NCI-H69 (cell line): ENCODE data around the gene WDR81.
A peak's percentile ranks its signal among the peaks of the same experiment; 100 is the strongest.
"Not testable (repeated sequence)": the region's sequence is repeated elsewhere in the genome, so short reads cannot be mapped to it uniquely, and the experiment has no call there.

Experiments used
- DNase-seq: peaks from one replicate; lab custom pipeline; 2025; lab: John Stamatoyannopoulos, UW

The WDR81 gene

GRCh38 chr17:1730326-1731193 is 6.1 kb downstream of the WDR81 start:
- no peak for DNase-seq

- DNase-seq: no peak
Measured at GRCh38 chr17:1731194-1731506, 6.6 kb downstream of the WDR81 start.

- no peak for DNase-seq
Measured at GRCh38 chr17:1732241-1732832, 7.8 kb downstream of the WDR81 start.

DNA sequence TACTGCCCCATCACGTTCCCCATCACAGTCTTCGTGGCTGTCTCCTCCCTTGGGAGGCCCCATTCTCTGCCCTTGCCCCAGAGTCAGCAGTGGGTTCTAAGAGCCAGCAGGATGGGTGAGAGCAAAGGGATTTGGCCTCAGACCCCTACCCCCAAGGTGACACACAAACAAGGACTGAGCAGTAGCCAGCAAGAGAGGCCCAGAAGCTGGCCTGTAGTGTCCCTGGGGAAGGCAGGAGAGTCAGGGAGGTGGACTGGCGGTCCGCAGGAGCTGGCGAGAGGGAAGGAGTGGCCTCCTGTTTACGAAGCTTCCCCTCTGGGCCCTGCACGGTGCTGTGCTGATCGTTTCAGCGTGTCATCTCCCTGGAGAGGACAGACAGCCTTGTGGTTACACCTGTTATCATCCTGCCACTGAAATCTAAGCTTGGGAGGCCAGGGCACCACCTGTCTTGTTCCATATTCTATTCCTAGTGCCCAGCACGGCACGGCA is 8.4 kb downstream of the WDR81 start:
- no peak for DNase-seq

DNA sequence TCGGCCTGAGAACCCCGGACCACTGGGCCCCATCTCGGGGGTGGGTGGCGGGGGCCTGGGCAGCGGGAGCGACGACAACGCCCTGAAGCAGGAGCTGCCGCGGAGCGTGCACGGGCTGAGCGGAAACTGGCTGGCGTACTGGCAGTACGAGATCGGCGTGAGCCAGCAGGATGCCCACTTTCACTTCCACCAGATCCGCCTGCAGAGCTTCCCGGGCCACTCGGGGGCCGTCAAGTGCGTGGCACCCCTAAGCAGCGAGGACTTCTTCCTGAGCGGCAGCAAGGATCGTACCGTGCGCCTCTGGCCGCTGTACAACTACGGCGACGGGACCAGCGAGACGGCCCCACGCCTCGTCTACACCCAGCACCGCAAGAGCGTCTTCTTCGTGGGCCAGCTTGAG is 9.3 kb downstream of the WDR81 start:
- DNase-seq: no peak

DNA sequence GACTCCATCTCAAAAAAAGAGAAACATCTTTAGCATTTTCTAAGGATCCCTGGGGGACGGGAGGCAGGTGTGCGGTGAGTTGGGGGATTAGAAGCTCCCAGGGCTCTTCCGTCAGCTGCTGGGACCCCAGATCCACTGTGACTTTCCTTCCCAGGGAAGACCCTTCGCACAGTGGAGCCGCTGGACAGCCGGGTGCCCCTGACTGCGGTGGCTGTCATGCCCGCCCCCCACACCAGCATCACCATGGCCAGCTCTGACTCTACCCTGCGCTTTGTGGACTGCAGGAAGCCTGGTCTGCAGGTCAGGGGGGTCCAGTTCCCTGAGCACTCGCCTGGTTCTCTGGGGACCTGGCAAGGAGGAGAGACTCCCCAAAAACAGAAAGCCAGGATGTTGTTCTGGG is 10.9 kb downstream of the WDR81 start:
- DNase-seq: no peak

DNA sequence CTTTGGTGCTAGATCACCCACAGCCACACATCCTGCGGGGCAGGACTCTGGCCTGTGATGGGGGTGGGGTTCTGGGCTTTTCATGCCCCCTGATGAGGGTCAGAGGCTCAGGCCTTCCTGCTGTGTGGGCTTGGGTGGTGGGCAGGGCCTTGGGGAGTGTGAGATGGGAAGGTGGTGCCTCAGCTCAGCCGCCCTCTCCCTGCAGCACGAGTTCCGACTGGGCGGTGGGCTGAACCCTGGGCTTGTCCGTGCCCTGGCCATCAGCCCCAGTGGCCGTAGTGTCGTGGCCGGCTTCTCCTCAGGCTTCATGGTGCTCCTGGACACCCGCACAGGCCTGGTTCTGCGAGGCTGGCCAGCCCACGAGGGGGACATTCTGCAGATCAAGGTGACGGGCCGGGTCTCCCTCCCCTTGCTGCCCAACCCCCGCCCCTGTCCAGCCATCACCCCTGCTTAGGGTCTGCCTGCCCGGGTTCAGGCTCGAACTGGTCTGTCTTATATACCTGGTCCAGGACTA is 11.4 kb downstream of the WDR81 start:
- no peak for DNase-seq

- DNase-seq: peak; percentile 28
Measured at GRCh38 chr17:1736348-1737281, 12.1 kb downstream of the WDR81 start.

DNA sequence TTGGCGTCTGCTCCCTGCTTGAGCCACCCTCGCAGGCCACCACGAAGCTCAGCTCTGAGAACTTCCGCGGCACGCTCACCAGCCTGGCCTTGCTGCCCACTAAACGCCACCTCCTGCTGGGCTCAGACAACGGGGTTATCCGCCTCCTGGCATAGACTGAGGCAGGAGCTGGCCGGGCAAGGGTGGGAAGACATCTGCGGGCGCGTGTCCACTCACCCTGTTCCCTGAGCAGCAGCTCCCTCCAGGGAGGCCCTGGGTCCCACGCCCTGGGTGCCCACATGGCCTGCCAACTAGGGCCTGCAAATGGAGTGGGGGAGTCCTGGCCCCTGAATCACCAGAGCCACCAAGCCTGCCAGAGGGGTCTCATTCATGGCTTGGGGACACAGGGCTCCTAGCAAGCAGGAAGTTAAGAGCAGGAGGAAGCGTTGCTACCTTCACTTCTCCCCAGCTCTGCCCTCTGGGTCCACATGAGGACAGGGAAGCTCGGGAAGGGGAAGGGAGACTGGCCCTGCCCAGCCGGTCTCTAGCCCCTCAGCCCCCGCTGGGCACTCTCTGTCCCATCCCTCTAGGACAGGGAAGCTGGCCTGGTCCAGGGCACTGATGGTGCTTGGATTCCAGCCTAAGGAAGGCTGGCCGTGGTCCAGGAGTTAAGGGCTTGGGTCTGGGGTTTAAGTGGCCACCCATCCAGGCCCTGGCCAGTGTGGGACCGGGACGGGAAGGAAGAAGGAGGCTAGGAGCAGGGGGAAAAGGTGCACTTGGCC is 13.2 kb downstream of the WDR81 start:
- DNase-seq: no peak

- DNase-seq: not testable (repeated sequence)
Measured at GRCh38 chr17:1741899-1742298, 17.4 kb downstream of the WDR81 start.

GRCh38 chr17:1742371-1743087 is 18.0 kb downstream of the WDR81 start, which contains the start of gene SERPINF2:
SERPINF2 (plus strand) TSS chr17:1742871; CDS start chr17:1744996, 2,125 bp downstream.
- DNase-seq: no peak

DNA sequence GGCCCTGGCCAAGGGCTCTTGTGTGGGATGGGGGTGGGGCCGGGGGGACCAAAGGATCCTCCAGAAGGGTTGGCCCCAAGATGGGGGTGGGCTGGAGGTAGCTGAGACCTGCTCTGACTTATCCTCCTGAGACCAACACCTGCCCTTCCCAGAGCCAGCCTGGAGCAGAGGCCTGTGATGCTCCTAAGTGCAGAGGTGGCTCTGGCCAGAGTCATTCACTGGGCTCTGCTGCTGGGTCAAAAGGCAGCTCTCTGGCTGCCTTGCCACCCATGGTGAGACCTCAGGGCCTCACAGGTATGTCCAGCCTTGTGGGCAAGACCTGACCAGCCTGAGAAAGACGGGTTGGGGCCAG is 18.6 kb downstream of the WDR81 start:
- no peak for DNase-seq

DNA sequence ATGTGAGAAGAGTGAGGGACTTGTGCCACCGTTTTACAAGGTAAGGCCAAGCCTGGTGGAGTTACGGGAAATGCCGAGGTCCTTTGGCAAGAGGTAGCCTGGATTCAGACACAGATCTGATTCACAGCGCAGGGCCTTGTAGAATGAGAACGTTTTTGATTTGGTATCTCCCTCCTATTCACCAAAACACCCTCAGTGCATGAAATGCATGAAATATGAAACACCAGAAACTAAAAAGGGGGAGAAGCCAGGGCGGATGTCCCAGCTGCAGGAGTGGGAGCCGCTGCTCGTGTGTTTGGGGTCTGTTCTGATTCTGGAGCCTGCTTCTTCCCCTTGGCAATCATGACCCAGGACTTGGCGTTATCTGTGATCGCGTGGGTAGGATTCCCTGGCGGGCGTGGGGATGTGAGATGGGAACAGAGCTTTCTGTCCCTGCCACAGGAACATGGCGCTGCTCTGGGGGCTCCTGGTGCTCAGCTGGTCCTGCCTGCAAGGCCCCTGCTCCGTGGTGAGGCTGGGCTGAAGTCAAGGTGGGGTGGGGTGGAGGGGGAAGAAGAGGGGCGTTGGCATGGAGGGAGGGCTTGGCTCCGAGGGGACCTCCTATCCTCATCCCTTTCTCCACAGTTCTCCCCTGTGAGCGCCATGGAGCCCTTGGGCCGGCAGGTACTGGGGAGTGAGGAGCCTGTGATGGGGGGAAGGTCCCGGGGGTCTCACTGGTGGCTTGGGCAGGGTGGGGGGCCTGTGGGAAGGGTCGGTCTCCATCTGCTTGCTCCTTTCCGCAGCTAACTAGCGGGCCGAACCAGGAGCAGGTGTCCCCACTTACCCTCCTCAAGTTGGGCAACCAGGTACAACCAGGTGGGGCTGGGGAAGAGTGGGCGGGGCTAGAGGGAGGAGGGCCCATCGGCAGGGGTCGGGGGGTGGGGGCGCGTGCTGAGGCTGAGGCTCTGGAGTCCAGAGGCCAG is 20.3 kb downstream of the WDR81 start:
- no peak for DNase-seq

GRCh38 chr17:1745513-1746020 is 21.1 kb downstream of the WDR81 start:
- DNase-seq: no peak

GRCh38 chr17:1746975-1747543 is 22.6 kb downstream of the WDR81 start:
- no peak for DNase-seq

DNA sequence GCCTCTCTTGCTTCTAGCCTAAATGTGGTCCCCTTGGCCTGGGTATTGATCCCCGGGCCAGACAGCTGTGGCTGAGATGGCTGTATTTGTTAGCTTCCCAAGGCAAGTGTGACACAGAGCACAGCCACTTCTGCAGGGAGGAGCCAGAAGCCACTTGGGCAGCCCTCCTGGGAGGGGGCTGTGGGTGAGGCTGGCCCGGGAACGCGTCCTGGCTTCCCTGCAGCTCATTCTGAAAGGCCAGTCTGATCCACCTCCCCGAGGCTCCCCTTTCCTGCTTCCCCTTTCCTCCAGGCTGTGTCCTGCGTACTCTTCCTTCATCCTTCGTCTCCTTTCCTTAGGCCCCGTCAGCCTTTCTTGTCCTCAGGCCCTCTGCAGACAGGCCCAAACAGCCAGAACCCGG is 26.1 kb downstream of the WDR81 start:
- DNase-seq: no peak

DNA sequence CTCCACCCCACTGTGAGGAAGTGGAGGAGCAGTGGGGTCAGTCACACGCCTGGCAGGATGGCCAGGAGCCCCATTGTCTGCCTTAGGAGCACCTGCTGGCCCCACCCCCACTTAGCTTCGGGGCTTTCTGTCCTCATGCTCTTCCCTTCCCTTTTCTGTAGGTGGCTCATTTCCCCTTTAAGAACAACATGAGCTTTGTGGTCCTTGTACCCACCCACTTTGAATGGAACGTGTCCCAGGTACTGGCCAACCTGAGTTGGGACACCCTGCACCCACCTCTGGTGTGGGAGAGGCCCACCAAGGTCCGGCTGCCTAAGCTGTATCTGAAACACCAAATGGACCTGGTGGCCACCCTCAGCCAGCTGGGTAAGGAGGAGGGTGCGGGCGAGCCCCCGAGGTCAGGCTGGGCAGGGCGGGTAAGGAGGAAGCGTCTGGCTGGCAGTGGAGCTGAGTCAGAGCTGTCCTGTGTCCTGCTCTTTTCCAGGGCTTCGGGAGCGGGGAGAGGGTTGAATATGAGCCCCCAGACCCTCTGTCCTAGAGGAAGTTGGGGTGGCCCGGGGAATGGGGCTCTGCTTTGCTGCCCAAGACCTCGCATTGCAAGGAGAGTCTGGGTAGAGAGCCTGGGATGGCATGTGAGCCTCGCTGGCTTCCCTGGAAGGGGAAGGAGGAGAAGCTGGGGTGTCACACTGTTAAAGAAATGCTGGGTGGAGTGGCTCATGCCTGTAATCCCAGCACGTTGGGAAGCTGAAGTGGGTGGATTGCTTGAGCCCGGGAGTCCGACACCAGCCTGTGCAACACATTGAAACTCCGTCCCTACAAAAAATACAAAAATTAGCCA is 28.1 kb downstream of the WDR81 start:
- peak; percentile 75 for DNase-seq

GRCh38 chr17:1753767-1754429 is 29.4 kb downstream of the WDR81 start:
- no peak for DNase-seq
